ENCODE results near the gene AKT3.

DNA sequence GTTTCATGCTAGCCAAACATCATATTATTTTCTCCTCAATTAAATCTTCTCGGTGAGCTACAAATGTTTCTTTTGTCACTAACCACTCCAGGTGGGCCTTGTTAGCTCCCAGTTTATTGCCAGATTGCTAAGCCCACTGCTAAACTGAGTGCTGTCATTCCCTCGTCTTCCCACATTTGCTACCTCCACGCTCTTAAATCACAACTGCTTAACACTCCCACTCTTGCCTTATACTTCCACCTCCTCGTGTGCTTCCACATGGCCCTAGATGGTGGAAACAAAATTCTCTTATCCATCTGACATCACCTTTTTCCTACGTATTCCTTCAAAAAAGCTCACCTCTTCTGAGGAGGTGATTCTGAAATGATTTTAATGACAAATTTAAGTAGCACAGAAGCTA lies 34.6 kb upstream of the AKT3 start:
- TF ChIP-seq, protein P1, sequence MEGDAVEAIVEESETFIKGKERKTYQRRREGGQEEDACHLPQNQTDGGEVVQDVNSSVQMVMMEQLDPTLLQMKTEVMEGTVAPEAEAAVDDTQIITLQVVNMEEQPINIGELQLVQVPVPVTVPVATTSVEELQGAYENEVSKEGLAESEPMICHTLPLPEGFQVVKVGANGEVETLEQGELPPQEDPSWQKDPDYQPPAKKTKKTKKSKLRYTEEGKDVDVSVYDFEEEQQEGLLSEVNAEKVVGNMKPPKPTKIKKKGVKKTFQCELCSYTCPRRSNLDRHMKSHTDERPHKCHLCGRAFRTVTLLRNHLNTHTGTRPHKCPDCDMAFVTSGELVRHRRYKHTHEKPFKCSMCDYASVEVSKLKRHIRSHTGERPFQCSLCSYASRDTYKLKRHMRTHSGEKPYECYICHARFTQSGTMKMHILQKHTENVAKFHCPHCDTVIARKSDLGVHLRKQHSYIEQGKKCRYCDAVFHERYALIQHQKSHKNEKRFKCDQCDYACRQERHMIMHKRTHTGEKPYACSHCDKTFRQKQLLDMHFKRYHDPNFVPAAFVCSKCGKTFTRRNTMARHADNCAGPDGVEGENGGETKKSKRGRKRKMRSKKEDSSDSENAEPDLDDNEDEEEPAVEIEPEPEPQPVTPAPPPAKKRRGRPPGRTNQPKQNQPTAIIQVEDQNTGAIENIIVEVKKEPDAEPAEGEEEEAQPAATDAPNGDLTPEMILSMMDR (optimal IDR thresholded peaks at IDR 0.05 in 1 of 3, IDR thresholded peaks at IDR 0.05 in 1 of 3, conservative IDR thresholded peaks at IDR 0.05 in 1 of 3; ENCODE audit: extremely low read depth in 1 of 3, insufficient read depth in 2 of 3, low read length in 3 of 3), result no peak
- TF ChIP-seq EZH2 (IDR thresholded peaks at IDR 0.05; ENCODE audit: low read length), result no peak
